ENCODE measurements around the gene RNF149.
"Not testable (repeated sequence)": the region's sequence is repeated elsewhere in the genome, so short reads cannot be mapped to it uniquely, and the experiment has no call there.

The RNF149 gene

GRCh38 chr2:101330253-101330933 is 21.9 kb upstream of the RNF149 start:
- no peak for DNase-seq

GRCh38 chr2:101329026-101329425 is 20.5 kb upstream of the RNF149 start:
- DNase-seq = no peak

DNA sequence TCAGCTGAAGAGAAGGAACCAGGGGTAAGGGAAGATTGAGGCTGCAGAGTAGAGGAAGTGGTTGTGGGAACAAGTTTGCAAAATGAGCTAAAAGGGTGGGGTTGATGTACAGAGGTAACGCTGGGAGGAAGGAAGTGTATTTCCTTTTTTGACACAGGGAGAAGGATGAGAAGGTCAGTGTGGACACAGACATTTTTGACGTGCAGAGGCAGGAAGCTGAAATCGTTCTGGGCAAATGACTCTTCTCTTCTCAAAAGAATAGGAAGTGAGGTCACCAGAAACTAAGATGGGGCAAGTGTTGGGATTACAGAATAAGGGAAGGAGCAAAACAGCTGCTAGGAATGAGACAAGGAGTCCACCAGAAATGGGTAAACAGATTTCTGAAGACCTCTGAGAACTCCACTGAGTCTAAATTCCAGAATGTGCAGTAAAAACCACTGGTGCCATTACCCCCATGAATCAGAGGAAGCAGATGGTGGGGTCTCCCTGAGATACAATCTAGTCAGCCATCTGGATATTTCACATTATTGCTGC is 20.0 kb upstream of the RNF149 start:
- no peak for DNase-seq

DNA sequence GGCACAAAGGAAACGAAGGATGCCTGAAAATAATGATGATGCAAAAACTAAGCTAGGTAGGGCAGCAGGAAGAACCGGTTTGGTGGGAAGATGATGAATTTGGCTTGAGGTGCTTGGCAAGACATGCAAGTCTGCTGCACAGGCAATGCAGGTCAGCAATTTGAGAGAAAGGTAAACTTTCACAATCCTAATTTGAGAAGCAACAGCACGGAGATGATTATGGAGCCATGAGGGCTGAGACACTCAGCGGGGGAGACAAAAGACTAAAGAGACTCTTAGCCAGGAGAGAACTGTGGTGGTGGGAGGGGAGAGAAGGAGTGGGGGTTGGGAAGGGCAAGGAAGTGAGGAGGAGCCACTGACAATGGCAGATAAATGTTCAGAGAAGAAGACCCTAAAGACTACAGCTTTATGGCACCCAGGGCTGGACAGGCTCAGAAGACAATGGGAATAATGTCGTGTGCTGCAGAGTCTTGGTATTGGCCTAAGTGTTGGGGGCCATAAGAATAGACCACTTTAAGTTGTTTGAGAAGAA is 19.4 kb upstream of the RNF149 start:
- DNase-seq = no peak

- DNase-seq = no peak
Measured at GRCh38 chr2:101325425-101325824, 16.9 kb upstream of the RNF149 start.

GRCh38 chr2:101316568-101316967 is 8.1 kb upstream of the RNF149 start:
- DNase-seq = not testable (repeated sequence)

GRCh38 chr2:101311696-101312017 is 3.2 kb upstream of the RNF149 start:
- DNase-seq = no peak

- no peak for DNase-seq
Measured at GRCh38 chr2:101310834-101311695, 2.6 kb upstream of the RNF149 start.

DNA sequence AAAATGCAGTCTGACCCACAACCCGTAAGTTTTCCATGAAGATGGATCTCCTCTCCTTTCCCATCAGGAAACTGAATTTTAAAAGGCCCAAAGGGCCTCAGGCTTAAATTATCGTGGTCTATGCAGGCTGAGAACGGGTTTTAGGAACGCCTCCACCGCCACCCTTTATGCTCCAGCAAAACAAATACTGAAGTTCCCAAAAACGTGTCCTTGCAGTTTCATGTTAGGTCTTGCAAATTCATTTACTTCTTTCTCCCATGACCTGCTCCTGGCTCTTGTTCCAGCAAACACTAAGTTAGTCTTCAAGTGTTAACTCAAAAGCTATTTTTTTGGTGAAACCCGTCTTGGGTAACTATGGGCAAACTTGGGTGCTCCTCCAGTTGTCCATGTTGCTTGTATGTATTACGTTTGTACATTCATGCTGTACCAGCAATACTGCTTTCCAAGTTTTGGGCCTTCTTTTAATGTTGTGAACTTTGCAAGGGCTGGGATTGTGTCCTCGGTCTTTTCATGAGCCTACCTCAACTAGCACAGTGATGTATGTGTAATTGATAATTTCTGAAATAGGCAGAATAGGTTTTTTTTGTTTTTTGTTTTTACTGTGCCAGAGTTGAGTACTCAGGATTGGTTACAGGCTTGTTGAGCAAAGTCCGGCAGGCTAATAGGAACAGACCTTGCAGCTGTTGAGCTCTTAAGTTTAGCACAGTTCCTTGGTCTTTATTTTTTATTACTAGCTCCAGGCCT is 1.8 kb upstream of the RNF149 start:
- no peak for DNase-seq

DNA sequence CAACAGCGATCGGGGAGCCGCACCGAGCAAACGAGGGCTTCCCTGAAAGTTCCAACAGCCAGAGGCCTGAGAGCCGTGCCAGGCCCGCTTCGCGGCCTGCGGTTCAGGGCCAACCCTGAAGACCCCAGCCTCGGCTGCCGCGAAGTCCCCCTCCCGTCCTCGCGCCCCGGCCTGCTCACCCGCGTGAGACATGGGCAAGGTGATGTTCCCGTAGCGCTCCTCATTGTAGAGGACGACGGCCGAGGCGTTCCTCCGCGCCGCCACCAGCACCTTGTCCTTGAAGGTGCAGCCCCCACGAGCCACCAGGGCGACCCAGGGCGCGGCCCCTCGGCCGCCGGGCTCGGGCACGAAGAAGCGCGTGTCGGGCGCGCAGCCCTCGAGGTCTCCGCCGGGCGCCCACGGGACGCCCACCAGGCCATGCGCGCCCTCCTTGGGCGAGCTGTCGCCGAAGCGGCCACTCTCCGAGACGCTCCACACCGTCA is 510 bp downstream of the RNF149 start:
- DNase-seq = no peak

GRCh38 chr2:101307503-101307902 is 998 bp downstream of the RNF149 start:
- no peak for DNase-seq

DNA sequence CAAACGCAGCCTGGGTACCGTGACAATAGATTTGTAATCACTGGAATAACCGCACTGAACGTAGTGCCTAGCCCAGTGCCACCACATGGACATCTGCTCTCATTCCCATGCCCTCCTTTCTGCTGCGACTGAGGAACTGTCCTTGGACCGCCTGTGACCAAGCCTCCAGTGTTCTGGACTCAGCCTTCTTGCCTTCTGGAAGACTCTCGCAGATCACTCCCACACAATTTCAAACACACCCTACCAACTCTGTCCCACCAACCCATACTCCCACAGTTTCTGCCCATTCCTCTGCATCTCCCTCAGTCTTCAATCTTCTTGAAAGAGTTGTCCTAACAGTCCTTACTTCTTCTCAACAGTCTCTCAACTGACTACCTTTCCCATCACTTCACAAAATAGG is 2.1 kb downstream of the RNF149 start:
- no peak for DNase-seq

DNA sequence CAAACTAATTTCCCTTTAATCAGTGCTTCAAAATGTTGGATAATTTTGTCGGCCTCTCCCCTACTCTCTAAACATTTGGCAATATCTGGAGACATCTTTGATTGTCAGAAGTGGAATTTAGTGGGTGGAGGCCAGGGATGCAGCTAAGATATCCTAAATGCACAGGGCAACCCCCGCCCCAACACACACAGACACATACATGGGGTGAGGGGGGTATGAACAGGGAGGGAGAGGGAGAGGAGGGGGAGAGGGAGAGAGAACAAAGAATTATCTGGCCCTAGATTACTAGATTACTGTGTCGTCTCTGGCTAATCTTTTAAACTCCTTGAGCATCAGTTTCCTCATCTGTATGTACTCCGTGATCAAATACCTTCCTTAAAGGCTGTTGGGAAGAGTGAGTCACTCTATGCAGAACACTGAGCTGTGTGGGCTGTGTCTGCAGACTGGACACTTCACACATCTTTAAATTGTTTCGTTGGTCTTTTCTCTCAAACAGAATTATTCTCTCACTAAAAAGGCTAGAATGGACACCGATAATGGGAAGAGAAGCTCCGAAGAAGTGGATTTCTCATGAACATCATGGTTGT is 2.9 kb downstream of the RNF149 start:
- no peak for DNase-seq

- DNase-seq = no peak
Measured at GRCh38 chr2:101305035-101305434, 3.5 kb downstream of the RNF149 start.

GRCh38 chr2:101303688-101304087 is 4.8 kb downstream of the RNF149 start:
- no peak for DNase-seq

DNA sequence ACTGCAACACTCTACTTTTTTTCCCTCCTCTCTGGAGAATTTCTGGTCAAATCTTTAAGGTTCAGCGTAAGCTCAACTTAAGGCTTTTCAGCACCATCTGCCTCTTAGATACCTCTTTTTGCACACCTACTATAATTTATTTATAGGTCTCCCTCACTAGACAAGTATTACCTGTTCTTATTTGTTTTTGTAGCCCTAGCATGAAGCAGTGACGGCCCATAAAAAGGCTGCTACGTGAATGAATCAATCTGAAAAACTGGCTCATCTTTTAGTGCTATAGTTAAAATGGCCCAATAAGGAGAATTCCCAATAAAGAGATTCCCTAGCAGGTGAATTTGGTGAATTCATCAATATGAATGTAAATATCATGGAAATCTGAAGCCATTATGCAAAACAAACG is 6.5 kb downstream of the RNF149 start:
- DNase-seq = no peak

GRCh38 chr2:101300836-101301235 is 7.7 kb downstream of the RNF149 start:
- DNase-seq = no peak

DNA sequence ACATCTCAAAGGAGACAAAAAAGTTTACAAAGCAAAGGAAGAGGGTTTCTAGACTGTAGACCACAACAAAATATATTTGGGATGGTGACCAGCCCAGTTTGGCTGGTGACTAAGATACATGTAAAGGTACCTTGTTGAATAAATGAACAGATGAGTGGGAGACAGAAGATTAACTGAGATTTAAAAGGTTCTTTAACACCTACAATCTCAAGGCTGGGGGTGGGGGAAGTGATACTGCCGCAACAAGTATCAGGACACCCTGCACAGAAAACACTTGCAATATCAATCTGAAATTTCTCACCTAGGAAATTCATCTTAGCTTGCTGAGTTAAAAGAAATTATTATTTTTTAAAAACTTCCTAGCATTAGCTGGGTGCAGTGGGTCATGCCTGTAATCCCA is 8.3 kb downstream of the RNF149 start:
- no peak for DNase-seq

- DNase-seq = no peak
Measured at GRCh38 chr2:101299604-101300003, 8.9 kb downstream of the RNF149 start.

DNA sequence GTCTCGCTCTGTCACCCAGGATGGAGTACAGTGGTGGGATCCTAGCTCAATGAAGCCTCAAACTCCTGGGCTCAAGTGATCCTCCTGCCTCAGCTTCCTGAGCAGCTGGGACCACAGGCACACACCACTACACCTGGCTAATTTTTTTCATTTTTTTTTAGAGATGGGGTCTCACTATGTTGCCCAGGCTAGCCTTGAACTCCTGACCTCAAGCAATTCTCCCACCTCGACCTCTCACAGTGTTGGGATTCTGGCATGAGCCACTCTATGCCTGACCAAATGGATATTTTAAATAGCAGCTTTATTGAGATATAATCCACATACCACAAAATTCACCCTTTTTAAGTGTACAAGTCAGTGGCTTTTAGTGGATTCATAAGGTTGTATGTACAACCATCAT is 11.1 kb downstream of the RNF149 start:
- DNase-seq = no peak

DNA sequence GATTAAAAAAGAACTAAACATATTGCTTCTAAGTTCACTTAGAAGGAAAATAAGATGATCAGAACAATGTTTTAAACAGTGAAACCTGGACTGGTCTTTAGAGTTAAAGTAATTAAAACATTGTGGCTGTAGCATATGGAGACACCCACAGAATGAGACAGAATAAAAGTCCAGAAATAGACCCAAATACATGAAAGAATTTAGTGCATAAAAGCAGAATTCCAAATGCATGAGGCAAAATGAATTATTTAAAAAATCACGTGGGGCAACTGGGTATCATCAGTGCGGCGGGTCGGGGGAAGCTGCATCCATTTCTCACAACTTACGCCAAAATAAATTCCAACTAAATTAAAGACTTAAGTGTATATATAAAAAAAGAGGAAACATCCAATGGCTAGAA is 12.1 kb downstream of the RNF149 start:
- no peak for DNase-seq

DNA sequence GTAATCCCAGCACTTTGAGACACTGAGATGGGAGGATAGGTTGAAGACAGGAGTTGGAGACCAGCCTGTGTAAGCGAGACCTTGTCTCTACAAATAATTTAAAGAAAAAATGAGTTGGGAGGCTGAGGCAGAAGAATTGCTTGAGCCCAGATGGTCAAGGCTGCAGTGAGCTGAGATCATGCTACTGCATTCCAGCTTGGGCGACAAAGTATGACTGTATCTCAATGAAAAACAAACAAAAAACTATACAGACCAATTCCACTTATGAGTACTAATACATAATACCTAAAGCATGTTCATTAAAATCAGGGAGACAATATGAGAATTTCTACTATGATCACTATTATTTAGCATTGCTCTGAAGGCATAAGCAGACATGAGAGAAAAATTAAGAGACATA is 12.6 kb downstream of the RNF149 start:
- no peak for DNase-seq

DNA sequence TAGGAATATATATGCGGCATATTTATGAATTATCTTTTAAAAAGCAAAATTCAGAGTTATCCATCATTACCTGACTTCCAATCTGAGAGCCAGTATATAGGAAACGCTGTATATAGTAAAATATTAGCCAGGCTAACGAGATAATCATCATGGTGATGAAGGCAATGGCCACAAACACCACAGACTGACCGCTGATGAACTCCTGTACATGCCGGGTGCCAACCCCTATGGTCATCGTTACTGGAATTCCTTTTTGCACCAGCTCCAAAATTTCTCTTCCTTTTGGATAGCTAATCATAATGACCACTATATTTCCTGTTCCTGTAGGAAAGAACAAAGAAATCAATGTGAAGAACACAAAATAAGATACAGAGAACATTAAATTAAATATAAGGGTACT is 13.6 kb downstream of the RNF149 start:
- no peak for DNase-seq

Measured in NCI-H1930 (cell line).